ENCODE results near the gene PTPRB. TPM values are rescaled to one million over a fixed set of nuclear protein-coding genes. Genes with fewer than 3 reads are reported as not detected.

The PTPRB gene
- total and polyA plus RNA-seq, 10 donors, result 3.7 to 252 (median 122) TPM

DNA sequence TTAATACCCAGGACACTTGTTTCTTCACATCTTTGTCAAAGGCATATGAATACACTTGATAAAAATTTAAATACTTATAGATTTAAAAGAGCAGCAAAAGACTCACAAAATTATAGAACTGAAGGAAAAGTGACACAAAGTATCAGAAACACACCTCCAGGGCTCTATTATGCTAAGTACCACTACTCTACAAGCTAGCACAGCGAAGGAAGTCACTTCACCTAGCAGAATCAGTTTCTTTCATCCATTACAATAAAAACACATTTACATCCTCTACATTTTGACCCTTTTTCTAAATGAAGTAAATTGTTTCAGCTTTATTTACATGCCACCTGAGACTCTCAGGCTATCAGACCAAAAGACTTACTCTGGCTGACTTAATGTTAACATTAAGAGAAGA lies 26.6 kb upstream of the PTPRB start:
- WGBS, 5 donors, result 90 to 100% (median 93%) methylated on average over 1 of the region's 1 CpG
- intact Hi-C loops (cut with DNase I; ENCODE audit: low total_unique reads), result no loop called here
- DNase-seq, result no peak
- H3K4me1 ChIP-seq, result no peaks in the 10 kb centered on the region
- no peaks in the 10 kb centered on the region for H3K9me3 ChIP-seq
- TF ChIP-seq, protein P1, sequence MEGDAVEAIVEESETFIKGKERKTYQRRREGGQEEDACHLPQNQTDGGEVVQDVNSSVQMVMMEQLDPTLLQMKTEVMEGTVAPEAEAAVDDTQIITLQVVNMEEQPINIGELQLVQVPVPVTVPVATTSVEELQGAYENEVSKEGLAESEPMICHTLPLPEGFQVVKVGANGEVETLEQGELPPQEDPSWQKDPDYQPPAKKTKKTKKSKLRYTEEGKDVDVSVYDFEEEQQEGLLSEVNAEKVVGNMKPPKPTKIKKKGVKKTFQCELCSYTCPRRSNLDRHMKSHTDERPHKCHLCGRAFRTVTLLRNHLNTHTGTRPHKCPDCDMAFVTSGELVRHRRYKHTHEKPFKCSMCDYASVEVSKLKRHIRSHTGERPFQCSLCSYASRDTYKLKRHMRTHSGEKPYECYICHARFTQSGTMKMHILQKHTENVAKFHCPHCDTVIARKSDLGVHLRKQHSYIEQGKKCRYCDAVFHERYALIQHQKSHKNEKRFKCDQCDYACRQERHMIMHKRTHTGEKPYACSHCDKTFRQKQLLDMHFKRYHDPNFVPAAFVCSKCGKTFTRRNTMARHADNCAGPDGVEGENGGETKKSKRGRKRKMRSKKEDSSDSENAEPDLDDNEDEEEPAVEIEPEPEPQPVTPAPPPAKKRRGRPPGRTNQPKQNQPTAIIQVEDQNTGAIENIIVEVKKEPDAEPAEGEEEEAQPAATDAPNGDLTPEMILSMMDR (IDR thresholded peaks at IDR 0.05 in 8 of 11, conservative IDR thresholded peaks at IDR 0.05 in 3 of 11), result no peak
- TF ChIP-seq POLR2AphosphoS5 (IDR thresholded peaks at IDR 0.05) (no peak), POLR2A (IDR thresholded peaks at IDR 0.05) (no peak)
- H3K4me3 ChIP-seq, result no peak overlapping the region
- H3K27ac ChIP-seq, result no peak overlapping the region
- H3K36me3 ChIP-seq, result no peaks in the 10 kb centered on the region
- H3K27me3 ChIP-seq (replicated peaks in 1 of 7), result no peaks in the 10 kb centered on the region

DNA sequence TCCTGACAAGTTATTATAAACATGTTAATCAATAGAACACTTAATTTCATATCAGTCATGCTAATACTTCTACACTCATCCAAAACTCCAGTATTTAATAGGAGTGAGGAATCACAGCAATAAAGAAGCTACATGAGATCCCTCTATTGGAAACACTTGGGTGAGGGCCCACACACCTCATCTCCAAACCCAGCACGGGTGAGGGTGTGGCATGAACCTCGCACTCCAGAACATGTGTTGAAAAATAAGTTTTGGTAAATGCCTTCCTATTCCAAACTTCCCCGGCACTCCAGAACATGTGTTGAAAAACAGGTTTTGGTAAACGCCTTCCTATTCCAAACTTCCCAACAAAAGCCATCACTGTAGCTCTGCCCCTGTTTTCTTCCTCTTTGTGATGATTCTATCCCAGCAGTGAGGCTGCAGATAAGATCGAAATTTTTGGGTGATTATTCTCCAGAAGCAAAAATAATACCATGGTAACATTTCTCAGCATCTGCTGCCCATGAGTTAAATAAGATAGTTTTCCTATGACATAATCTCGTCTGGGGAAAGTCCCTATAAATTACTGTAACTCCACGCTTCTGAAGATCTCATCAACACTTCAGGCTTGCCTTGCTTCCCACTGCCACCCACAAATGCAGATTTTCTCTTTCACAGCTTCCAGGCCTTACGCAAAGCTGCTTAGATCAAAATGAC lies 24.4 kb upstream of the PTPRB start:
- H3K27ac ChIP-seq, result no peak overlapping the region
- 71 to 82% (median 77%) methylated on average over 8 of the region's 8 CpGs for WGBS, 5 donors

DNA sequence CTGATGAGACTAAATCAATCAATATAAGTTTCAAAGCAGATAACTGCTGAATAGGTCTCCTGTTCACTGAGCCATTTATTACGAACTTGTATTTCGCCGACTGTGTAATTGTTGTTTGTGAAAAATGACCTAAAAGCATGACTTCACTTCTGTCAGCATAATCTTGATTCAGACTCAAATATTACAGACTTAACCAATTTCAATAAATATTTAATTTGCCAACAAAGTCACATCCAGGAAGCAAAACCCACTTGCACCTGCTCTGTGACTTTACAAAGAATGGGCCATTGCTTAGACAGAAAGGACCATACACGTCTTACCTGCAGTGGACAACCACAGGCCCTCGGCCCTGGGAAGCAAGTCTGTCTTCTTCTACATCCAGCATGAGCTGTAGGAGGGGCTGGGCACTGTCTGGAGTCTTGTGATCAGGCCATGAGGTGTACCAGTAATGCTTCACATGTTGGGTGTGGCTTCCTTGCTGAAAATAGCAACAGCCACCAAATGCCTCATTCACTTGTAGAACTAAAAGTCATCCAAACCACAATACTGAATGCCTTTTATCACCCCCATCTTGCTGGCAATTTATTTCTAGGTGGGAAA lies 23.5 kb upstream of the PTPRB start:
- no peak for TF ChIP-seq POLR2A (IDR thresholded peaks at IDR 0.05)
- no peak for TF ChIP-seq POLR2AphosphoS5 (IDR thresholded peaks at IDR 0.05)
- TF ChIP-seq, protein P1 (IDR thresholded peaks at IDR 0.05 in 8 of 11, conservative IDR thresholded peaks at IDR 0.05 in 3 of 11), result no peak
- H3K27me3 ChIP-seq (replicated peaks in 1 of 7), result no peaks in the 10 kb centered on the region
- no peak overlapping the region for H3K4me3 ChIP-seq
- no peaks in the 10 kb centered on the region for H3K9me3 ChIP-seq
- intact Hi-C loops (cut with DNase I; ENCODE audit: low total_unique reads), result no loop called here
- H3K27ac ChIP-seq, result no peak overlapping the region
- no peak for DNase-seq
- WGBS, 5 donors, result 77 to 84% (median 82%) methylated on average over 5 of the region's 5 CpGs
- no peaks in the 10 kb centered on the region for H3K36me3 ChIP-seq
- H3K4me1 ChIP-seq, result no peaks in the 10 kb centered on the region

More for the DNA sequence above, 24.4 kb upstream of the PTPRB start:
- Histone ChIP-seq H3K4me1 (no peaks in the 10 kb centered on the region), H3K27me3 (replicated peaks in 1 of 7) (no peaks in the 10 kb centered on the region), H3K4me3 (no peak overlapping the region), H3K36me3 (no peaks in the 10 kb centered on the region), H3K9me3 (no peaks in the 10 kb centered on the region)
- intact Hi-C loops (cut with DNase I; ENCODE audit: low total_unique reads), result no loop called here
- TF ChIP-seq, protein P1 (IDR thresholded peaks at IDR 0.05 in 8 of 11, conservative IDR thresholded peaks at IDR 0.05 in 3 of 11), result no peak
- TF ChIP-seq POLR2A (IDR thresholded peaks at IDR 0.05) (no peak), POLR2AphosphoS5 (IDR thresholded peaks at IDR 0.05) (no peak)
- no peak for DNase-seq

DNA sequence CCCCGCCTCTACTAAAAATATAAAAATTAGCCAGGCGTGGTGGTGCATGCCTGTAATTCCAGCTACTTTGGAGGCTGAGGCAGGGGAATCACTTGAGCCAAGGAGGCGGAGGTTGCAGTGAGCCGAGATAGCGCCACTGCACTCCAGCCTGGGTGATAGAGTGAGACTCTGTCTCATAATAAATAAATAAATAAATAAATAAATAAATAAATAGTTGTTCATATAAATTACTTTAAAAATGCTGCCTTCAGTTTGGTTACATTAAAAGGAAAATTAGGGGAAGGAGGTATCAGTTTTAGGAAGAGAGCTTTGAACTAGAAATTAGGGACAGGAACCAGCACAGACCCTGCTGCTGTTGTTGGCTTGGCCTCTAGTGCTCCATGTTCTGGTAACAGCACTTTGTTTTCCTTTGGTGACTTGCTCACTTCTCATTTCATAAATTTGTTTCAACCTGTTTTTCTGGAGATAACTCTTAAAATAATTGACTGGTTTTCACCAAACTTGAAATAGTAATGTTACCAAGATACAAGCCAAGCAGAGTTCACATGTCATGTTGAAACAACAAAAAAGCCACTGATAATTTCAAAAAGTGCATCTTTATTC lies 22.9 kb upstream of the PTPRB start:
- no peaks in the 10 kb centered on the region for H3K9me3 ChIP-seq
- H3K4me1 ChIP-seq, result no peaks in the 10 kb centered on the region
- WGBS, 5 donors, result 94 to 97% (median 95%) methylated on average over 5 of the region's 5 CpGs
- H3K36me3 ChIP-seq, result no peaks in the 10 kb centered on the region
- TF ChIP-seq POLR2A (IDR thresholded peaks at IDR 0.05), result no peak
- TF ChIP-seq, protein P1 (IDR thresholded peaks at IDR 0.05 in 8 of 11, conservative IDR thresholded peaks at IDR 0.05 in 3 of 11), result no peak
- no peak for TF ChIP-seq POLR2AphosphoS5 (IDR thresholded peaks at IDR 0.05)
- intact Hi-C loops (cut with DNase I; ENCODE audit: low total_unique reads), result no loop called here
- DNase-seq, result no peak
- H3K27ac ChIP-seq, result no peak overlapping the region
- H3K4me3 ChIP-seq, result no peak overlapping the region
- H3K27me3 ChIP-seq (replicated peaks in 1 of 7), result no peaks in the 10 kb centered on the region

Data from spleen (tissue), 11 donors.